GM12872 (cell line): ENCODE data around the gene TRNT1.

ENCODE experiments used
- TF ChIP-seq, protein P1 (sequence below): IDR thresholded peaks from 3 replicates; pipeline ENCODE4 v1.5.1; 2011; ENCODE audit warnings: low read depth, mild to moderate bottlenecking, low read length, moderate library complexity; ENCODE audit not compliant: insufficient read depth

Gene TRNT1

DNA sequence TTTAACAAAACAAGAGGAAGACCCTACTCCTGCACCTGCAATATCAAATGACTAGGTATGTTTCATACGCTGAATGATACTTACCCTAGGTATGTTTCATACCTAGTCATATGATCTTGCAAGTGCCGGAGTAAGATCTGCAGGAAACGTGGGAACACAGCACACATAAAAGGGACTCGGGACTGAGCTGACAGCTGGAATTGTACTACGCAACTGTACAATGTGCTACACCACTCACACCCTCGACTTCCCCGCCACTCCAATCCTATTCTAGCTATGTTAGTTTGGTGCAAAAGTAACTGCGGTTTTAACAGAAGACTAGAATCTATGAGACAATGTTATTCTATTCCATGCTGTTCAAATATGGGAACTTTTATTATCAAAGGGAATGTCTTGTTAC lies 30.7 kb downstream of the TRNT1 start:
- TF ChIP-seq, protein P1, sequence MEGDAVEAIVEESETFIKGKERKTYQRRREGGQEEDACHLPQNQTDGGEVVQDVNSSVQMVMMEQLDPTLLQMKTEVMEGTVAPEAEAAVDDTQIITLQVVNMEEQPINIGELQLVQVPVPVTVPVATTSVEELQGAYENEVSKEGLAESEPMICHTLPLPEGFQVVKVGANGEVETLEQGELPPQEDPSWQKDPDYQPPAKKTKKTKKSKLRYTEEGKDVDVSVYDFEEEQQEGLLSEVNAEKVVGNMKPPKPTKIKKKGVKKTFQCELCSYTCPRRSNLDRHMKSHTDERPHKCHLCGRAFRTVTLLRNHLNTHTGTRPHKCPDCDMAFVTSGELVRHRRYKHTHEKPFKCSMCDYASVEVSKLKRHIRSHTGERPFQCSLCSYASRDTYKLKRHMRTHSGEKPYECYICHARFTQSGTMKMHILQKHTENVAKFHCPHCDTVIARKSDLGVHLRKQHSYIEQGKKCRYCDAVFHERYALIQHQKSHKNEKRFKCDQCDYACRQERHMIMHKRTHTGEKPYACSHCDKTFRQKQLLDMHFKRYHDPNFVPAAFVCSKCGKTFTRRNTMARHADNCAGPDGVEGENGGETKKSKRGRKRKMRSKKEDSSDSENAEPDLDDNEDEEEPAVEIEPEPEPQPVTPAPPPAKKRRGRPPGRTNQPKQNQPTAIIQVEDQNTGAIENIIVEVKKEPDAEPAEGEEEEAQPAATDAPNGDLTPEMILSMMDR, result no peak

DNA sequence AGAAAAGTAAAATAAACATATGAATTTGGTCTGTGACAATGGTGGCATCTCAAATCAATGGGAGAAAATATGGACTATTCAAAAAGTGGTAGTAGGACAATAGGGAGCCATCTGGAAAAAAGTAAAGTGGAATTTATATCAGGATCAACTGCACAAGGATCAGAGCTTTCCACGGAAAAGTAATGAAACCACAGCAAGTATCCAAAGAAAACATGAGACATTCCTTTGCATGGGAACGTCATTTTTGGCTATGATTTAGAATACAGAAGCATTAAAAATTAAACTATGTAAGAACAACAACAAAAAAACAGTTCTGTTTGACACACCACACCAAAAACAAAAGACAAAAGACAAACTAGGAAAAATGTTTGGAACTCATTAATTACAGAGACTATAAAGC lies 34.1 kb downstream of the TRNT1 start:
- TF ChIP-seq, protein P1, result no peak

DNA sequence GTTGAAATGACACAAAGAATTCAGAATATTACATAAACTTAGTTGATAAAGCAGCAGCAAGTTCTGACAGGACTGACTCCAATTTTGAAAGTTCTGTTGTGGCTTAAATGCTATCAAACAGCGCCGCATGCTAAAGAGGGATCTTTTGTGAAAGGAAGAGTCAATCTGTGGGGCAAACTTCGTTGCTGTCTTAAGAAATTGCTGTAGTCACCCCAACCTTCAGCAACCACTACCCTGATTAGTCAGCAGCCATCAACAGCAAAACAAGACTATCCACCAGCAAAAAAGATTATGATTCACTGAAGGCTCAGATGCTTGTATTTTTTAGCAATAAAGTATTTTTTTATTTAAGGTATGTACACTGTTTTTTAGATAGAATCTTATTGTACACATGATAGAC lies 38.5 kb downstream of the TRNT1 start:
- TF ChIP-seq, protein P1, result no peak

DNA sequence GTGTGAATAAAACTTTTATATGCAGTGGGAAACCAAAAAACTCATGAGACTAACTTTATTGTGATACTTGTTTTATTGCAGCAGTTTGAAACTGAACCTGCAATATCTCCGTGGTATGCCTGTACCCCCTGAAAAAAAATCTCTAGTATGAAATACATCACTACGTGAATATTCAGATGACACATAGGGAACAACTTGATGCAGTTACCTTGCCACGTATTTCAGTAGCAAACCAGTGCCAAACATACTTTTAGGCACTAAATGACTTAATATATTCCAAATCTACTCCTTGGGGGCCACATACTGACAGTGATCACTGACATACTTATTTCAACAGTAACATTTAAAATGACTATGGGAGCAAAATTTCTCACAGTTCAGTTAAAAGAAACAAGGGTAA lies 38.9 kb downstream of the TRNT1 start:
- TF ChIP-seq, protein P1, result no peak

DNA sequence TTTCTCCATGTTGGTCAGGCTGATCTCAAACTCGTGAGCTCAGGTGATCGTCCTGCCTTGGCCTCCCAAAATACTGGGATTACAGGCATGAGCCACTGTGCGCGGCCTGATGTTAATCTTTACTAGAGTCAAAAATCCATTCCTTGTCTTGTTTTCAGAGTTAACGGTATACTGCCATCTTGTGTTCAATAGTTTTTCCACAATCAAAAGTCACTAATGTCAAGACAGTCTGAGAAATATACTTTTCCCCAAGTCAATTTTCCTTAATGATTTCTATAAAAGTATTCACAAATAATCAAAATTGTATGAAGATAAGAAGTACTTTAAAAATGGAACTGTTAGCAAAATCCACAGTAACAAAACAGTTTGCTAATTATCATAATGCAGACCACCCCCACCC lies 44.3 kb downstream of the TRNT1 start:
- TF ChIP-seq, protein P1, result peak; percentile 28; the same call in 1 of the 3 replicates

DNA sequence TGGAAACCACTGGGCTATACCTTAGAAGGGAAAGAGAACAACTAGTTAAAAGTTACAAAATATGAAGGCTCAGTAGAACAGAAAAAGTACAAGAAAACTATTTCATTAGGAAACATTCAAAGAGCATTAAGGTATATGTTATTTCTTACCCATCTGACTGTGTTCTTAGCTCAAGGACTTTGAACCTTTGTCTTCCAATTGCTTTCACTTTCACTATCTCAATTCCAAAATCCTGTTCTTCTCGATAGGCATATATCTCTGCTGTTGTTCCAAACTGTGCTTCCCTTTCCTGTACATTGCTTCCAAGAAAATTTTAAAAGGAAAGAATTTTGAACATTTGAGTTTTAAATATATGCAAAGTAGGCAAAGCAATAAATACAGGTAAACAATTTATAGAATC lies 45.9 kb downstream of the TRNT1 start:
- TF ChIP-seq, protein P1, result no peak

DNA sequence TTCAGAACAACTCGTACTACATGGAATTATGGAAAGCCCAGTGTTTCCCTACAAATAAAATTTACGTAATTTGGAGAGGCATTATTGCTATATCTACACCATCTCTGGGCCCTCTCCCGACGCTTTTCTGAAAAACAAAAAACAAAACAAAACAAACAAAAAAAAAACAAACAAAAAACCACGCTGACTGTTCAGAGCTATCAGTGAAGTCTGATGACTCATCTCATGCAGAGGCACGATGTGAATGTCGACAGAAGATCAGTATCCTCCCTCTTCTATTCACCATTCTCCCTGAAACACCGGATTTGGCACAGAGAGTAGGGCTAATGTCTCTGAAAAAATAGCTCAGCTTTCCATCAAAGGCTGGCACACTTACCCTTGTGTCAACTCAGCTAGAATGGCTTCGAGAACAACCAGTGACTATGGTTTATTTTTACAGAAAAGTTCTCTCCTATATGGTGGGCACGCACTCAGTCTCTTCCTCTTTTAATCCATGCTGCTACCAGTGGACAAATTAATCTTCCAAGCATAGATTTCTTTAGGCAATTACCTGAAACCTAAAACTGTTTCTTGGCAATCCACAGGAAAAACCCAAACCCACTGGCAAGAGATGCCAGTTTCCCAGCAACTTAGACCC lies 51.2 kb downstream of the TRNT1 start:
- TF ChIP-seq, protein P1, result no peak
